Measurements from ENCODE around the gene FAM3C.

FAM3C gene

GRCh38 chr7:121383235-121383910 is 12.7 kb downstream of the FAM3C start:
- in situ Hi-C loops (cut with MboI; ENCODE audit: low sequenced_read_pairs) = no loop called here

GRCh38 chr7:121382473-121382872 is 13.6 kb downstream of the FAM3C start:
- in situ Hi-C loops (cut with MboI; ENCODE audit: low sequenced_read_pairs) = no loop called here

DNA sequence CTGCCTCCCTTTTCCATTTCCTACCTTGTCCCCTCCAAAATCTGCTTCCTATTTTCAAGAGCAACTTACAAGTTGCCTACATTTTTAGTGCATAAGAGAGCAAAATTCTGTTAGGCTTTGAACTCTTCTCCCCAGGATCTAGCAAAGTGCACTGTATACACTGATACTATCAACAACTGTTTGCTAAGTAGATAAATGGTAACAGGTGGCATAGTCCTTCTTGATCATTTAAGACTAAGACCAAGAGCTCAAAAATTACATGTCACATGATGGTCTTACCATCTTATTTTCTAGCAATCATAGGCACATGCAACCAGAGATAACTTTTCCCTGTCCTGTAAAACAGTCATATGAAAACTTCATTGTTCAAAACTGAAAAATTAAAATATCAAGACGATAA is 16.2 kb downstream of the FAM3C start:
- in situ Hi-C loops (cut with MboI; ENCODE audit: low sequenced_read_pairs) = loop anchor here (10.0 kb wide), 1 partner anchor 175 kb away; no protein-coding TSS in a partner anchor

- in situ Hi-C loops (cut with MboI; ENCODE audit: low sequenced_read_pairs) = loop anchor here (10.0 kb wide), 1 partner anchor 178 kb away; no protein-coding TSS in a partner anchor
Observed at GRCh38 chr7:121376979-121377378, 19.1 kb downstream of the FAM3C start.

GRCh38 chr7:121373177-121373576 is 22.9 kb downstream of the FAM3C start:
- in situ Hi-C loops (cut with MboI; ENCODE audit: low sequenced_read_pairs) = loop anchor here (10.0 kb wide), 1 partner anchor 182 kb away; no protein-coding TSS in a partner anchor

DNA sequence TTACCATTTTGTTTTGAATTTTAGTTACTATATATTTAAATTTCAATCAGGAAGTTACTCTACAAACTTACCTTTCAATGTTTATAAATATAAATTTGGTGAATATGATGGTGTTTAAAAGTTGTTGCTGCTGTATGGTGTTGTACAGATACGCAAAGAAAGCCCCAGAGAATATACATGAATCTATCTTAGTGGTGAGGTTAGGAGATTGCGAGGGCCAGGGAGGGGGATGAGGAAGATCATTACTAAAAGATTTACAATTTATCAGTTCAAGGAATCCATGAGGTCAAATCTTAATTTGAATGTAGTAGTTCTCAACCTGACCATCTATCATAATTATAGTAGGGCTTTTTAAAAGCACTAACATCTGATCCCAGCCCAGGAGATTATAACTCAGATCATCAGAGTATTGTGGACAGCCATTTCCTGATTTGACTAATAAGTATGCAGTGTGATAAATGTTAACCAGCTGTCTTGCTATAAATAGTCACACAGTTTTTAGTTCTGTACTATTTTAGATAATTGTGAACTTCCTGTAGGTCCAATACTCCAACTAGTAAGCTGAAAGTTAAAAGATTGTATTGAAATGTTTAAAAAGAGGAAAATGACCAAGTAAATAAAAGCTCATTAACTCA is 23.6 kb downstream of the FAM3C start:
- in situ Hi-C loops (cut with MboI; ENCODE audit: low sequenced_read_pairs) = loop anchor here (10.0 kb wide), 1 partner anchor 182 kb away; no protein-coding TSS in a partner anchor

GRCh38 chr7:121371883-121372282 is 24.2 kb downstream of the FAM3C start:
- in situ Hi-C loops (cut with MboI; ENCODE audit: low sequenced_read_pairs) = loop anchor here (10.0 kb wide), 1 partner anchor 183 kb away; no protein-coding TSS in a partner anchor

GRCh38 chr7:121371367-121371766 is 24.7 kb downstream of the FAM3C start:
- in situ Hi-C loops (cut with MboI; ENCODE audit: low sequenced_read_pairs) = loop anchor here (10.0 kb wide), 1 partner anchor 183 kb away; no protein-coding TSS in a partner anchor

GRCh38 chr7:121369462-121369861 is 26.6 kb downstream of the FAM3C start:
- in situ Hi-C loops (cut with MboI; ENCODE audit: low sequenced_read_pairs) = no loop called here

GRCh38 chr7:121366852-121367431 is 29.2 kb downstream of the FAM3C start:
- in situ Hi-C loops (cut with MboI; ENCODE audit: low sequenced_read_pairs) = no loop called here

DNA sequence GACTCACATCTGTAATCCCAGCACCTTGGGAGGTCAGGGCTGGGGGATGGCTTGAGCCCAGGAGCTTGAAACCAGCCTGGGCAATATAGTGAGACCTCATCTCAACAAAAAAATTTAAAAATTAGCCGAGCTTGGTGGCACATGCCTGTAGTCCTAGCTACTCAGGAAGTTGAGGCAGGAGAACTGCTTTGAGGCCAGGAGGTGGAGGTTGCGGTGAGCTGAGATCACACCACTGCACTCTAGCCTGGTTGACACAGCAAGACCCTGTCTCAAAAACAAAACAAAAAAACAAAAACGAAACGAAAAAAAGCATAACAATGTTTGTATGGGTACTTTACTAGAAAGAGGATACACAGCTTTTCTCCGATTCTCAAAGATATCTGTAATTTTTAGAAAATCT is 35.5 kb downstream of the FAM3C start:
- in situ Hi-C loops (cut with MboI; ENCODE audit: low sequenced_read_pairs) = no loop called here

DNA sequence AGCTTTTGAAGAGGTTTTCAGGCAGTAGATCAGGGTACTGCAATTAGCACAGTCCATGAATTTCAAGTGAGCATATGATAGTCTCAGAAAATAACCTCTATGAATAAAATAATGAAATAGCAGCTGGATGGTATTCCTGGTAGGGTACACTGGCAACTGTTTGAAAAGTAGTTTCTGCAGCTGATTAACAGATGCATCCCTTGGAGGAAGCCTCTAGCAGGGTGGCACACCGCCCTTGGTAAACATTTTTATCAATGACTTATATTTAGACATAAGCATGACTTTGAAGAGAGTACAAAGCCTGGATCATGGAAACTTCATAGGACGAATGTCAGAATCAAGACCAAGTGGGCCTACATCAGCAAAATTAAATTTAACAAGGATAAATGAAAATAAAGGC is 40.5 kb downstream of the FAM3C start:
- in situ Hi-C loops (cut with MboI; ENCODE audit: low sequenced_read_pairs) = no loop called here

- in situ Hi-C loops (cut with MboI; ENCODE audit: low sequenced_read_pairs) = no loop called here
Observed at GRCh38 chr7:121352323-121352722, 43.8 kb downstream of the FAM3C start.

- in situ Hi-C loops (cut with MboI; ENCODE audit: low sequenced_read_pairs) = no loop called here
Observed at GRCh38 chr7:121351682-121352081, 44.4 kb downstream of the FAM3C start.

DNA sequence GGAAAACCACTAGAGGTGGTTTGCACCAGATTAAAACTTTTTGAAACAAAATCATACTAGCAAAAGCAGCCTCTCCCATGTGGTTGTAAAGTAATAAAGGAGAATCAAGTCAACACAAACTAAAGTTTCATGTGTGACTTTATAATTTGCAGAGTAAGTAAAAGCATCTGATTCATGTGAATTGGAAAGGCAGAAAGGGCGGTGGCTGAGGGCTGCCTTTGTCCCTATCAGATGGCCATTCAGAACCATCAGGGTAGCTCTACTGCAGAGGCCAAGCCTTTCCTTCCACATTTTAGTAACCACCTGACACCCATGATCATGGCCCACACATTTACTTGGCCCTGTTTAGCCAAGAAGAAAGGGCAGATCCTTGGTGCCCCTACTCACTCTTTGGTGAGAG is 51.6 kb downstream of the FAM3C start:
- in situ Hi-C loops (cut with MboI; ENCODE audit: low sequenced_read_pairs) = no loop called here

GRCh38 chr7:121344093-121344492 is 52.0 kb downstream of the FAM3C start:
- in situ Hi-C loops (cut with MboI; ENCODE audit: low sequenced_read_pairs) = no loop called here

DNA sequence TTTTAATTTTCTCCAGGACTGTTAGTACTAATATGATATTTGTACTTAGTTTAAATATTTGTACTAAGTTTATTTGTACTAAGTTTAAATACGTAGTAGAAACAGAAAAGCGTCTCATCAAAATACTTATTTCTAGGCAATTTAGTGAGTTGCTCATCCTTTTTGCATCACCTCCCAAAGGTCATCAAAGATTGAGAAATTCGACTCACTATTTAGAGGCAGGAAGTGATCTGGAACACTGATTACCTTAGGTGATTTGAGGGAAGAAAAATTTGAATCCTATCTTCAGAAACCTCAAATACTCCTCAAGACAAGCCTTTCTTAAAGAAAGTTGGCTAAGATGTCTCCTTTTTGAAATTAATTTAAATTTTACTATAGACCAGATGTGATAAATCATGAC is 52.8 kb downstream of the FAM3C start:
- in situ Hi-C loops (cut with MboI; ENCODE audit: low sequenced_read_pairs) = no loop called here

DNA sequence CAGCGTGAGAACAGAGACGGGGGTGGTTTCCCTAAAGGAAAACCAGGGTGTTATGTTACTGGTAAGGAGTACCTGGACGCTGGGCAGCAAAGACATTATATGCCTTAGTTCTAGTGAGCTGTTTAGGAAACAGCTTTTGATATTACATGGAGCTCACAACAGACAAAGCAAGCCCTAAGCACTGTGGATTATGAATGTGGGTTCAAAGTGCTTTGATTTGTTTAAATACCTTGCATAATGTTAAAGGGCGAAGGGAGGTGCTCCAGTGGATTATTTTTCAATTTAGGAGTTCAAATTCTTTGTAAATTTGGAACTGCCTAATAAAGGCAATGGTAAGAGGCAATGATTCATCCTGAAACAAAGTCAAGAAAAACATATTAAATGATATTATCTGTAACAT is 53.5 kb downstream of the FAM3C start:
- in situ Hi-C loops (cut with MboI; ENCODE audit: low sequenced_read_pairs) = no loop called here

DNA sequence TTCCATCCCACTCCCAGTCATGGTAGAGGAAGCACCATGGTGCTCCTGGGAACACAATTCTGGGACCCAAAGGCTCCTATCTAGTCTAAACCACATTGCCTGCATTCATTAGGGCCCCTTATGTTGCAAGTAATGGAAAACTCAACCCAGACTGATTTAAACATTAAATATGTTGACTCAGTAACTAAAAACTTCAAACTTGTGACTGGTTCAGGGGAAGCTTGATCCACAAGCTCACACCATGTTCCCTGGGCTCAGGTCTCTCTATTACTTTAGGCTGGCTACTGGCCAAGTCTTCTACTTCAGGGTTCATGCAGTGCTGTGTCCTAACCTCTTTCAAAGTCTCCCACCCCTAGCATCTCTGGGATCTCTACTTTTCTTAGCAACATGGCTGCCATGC is 54.2 kb downstream of the FAM3C start:
- in situ Hi-C loops (cut with MboI; ENCODE audit: low sequenced_read_pairs) = no loop called here

DNA sequence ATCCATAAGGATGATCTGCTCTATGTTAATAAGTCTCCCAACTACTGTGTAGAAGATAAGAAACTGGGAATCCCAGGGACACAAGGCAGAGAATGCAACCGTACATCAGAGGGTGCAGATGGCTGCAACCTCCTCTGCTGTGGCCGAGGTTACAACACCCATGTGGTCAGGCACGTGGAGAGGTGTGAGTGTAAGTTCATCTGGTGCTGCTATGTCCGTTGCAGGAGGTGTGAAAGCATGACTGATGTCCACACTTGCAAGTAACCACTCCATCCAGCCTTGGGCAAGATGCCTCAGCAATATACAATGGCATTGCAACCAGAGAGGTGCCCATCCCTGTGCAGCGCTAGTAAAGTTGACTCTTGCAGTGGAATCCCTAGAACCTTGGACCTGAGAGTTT is 57.0 kb downstream of the FAM3C start:
- in situ Hi-C loops (cut with MboI; ENCODE audit: low sequenced_read_pairs) = no loop called here

DNA sequence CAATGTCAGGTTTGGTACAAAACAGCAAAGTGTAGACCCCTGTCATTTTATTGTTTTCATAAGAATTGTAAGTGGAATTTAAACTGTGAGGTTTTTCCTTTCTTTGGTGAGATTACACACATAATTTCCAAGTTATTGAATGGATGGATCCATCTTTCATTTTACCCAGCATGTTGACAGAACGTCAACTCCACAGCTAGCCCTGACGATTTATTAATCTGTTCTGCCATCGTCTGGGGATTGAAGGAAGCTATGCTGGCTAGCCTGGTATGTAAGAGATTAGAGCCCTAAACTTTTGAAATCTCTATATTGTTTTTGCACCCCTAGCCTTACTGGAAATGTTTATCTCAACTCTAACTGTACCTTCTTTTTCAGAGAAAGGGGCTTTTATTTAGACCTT is 58.7 kb downstream of the FAM3C start:
- in situ Hi-C loops (cut with MboI; ENCODE audit: low sequenced_read_pairs) = no loop called here

DNA sequence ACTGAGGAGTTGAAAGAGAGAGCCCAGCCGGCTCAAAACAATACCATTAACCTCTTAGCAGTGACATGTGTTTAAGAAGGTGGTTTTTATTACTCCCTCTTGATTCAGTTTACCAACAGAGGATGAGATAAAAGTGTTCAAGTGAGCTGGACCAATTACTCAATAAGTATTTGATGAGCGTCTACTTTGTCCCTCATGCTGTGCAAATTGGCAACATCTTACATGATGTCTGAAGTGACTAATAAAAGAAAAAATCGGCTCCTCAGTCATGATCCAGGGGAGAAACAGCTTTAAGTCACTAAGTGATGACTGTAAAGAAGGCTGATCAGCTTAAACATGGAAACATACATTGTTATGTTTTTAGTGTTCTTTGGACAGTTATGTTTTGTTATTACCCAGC is 59.5 kb downstream of the FAM3C start:
- in situ Hi-C loops (cut with MboI; ENCODE audit: low sequenced_read_pairs) = no loop called here
